Neural progenitor cell (in vitro differentiated cells): Measurements from ENCODE around the gene ZBED1. TPM values are rescaled to one million over a fixed set of nuclear protein-coding genes. Genes with fewer than 3 reads are reported as not detected.

ENCODE experiments used
- DNase-seq: peaks from one replicate; pipeline ENCODE4 v3.0.0-alpha.2; 2016; ENCODE audit warnings: low spot score
- H2AFZ ChIP-seq: fragments of 200-600 bp; sonication (generic); replicated peaks from 2 replicates; pipeline ENCODE4 v1.6.1; 2016; ENCODE audit warnings: antibody characterized with exemption
- H3F3A ChIP-seq: fragments of 200-600 bp; sonication (generic); 2 replicates; pipeline ENCODE4 v1.6.1; 2016; ENCODE audit warnings: antibody characterized with exemption, low read depth
- H3K27ac ChIP-seq: fragments of 200-600 bp; sonication (generic); 2 replicates; pipeline ENCODE4 v1.5.1; 2016; ENCODE audit warnings: mild to moderate bottlenecking
- H3K27me3 ChIP-seq: fragments of 200-600 bp; sonication (generic); 2 replicates; pipeline ENCODE4 v1.6.1; 2016; ENCODE audit warnings: mild to moderate bottlenecking, moderate library complexity
- H3K36me3 ChIP-seq: fragments of 200-600 bp; sonication (generic); 2 replicates; pipeline ENCODE4 v1.5.1; 2016
- H3K4me1 ChIP-seq: fragments of 200-600 bp; sonication (generic); 2 replicates; pipeline ENCODE4 v1.6.1; 2016; ENCODE audit warnings: mixed run types
- H3K4me2 ChIP-seq: fragments of 200-600 bp; sonication (generic); 2 replicates; pipeline ENCODE4 v1.6.1; 2016
- H3K4me3 ChIP-seq: fragments of 200-600 bp; sonication (generic); 2 replicates; pipeline ENCODE4 v1.5.1; 2016
- H3K79me2 ChIP-seq: fragments of 200-600 bp; sonication (generic); 2 replicates; pipeline ENCODE4 v1.6.1; 2016; ENCODE audit warnings: low read depth
- H3K9ac ChIP-seq: fragments of 200-600 bp; sonication (generic); 2 replicates; pipeline ENCODE4 v1.6.1; 2016
- H3K9me3 ChIP-seq: fragments of 200-600 bp; sonication (generic); 2 replicates; pipeline ENCODE4 v1.5.1; 2016; ENCODE audit warnings: low read depth
- H4K20me1 ChIP-seq: fragments of 200-600 bp; sonication (generic); 2 replicates; pipeline ENCODE4 v1.6.1; 2016; ENCODE audit warnings: low read depth
- H3K27ac Mint-ChIP-seq: 3 replicates; pipeline ENCODE4 v1.8.0; 2021; ENCODE audit warnings: mixed read lengths
- H3K27me3 Mint-ChIP-seq: 2 replicates; pipeline ENCODE4 v1.8.0; 2022; ENCODE audit warnings: low read depth, mild to moderate bottlenecking, inconsistent platforms, moderate library complexity, mixed read lengths; ENCODE audit not compliant: insufficient read depth
- H3K36me3 Mint-ChIP-seq: 3 replicates; pipeline ENCODE4 v1.8.0; 2021; ENCODE audit warnings: mixed read lengths
- H3K4me1 Mint-ChIP-seq: 3 replicates; pipeline ENCODE4 v1.8.0; 2021; ENCODE audit warnings: mixed read lengths
- H3K4me3 Mint-ChIP-seq: 3 replicates; pipeline ENCODE4 v1.8.0; 2021; ENCODE audit warnings: mild to moderate bottlenecking, moderate library complexity, mixed read lengths
- H3K9me3 Mint-ChIP-seq: 3 replicates; pipeline ENCODE4 v1.8.0; 2020; ENCODE audit warnings: mixed read lengths
- CTCF ChIP-seq: fragments of 200-600 bp; sonication (generic); IDR thresholded peaks from 2 replicates; pipeline ENCODE4 v1.5.1; 2017; ENCODE audit warnings: antibody characterized with exemption, mild to moderate bottlenecking
- EZH2 ChIP-seq: fragments of 200-600 bp; sonication (generic); IDR thresholded peaks from 2 replicates; pipeline ENCODE4 v1.6.1; 2017; ENCODE audit warnings: antibody characterized with exemption, mild to moderate bottlenecking, moderate library complexity
- EZH2phosphoT487 ChIP-seq: fragments of 200-600 bp; sonication (generic); IDR thresholded peaks from 2 replicates; pipeline ENCODE4 v1.6.1; 2017; ENCODE audit warnings: antibody characterized with exemption
- total RNA-seq: library from RNA; depleted of rRNA; stranded (reverse); fragments of >200 nt; gene quantifications from 2 replicates; pipeline ENCODE4 v1.2.3, GENCODE V29; 2015; ENCODE audit warnings: low replicate concordance

Gene ZBED1
- total RNA-seq, 1 donor from 2014 or later: 36.9 TPM

- H3K27ac Mint-ChIP-seq: peak overlapping the region; percentile 81
- Histone ChIP-seq H3K79me2 (no peaks in the 10 kb centered on the region), H3K9me3 (no peaks in the 10 kb centered on the region), H4K20me1 (no peaks in the 10 kb centered on the region), H3K27ac (peak overlapping the region; percentile 74), H3K4me3 (no peak overlapping the region), H3K4me2 (peak overlapping the region; percentile 35), H3K36me3 (no peaks in the 10 kb centered on the region), H3K27me3 (no peaks in the 10 kb centered on the region), H3K9ac (no peak overlapping the region), H2AFZ (peak overlapping the region; percentile 85), H3F3A (peaks cover 14% of the 10 kb centered on the region), H3K4me1 (peaks cover 14% of the 10 kb centered on the region)
- peaks cover 7% of the 10 kb centered on the region for H3K27me3 Mint-ChIP-seq
- peaks cover 5% of the 10 kb centered on the region for H3K9me3 Mint-ChIP-seq
- peaks cover 27% of the 10 kb centered on the region for H3K4me1 Mint-ChIP-seq
- no peak overlapping the region for H3K4me3 Mint-ChIP-seq
- H3K36me3 Mint-ChIP-seq: peaks cover 2% of the 10 kb centered on the region
- TF ChIP-seq EZH2phosphoT487 (no peak), EZH2 (no peak), CTCF (no peak)
- DNase-seq: no peak
These were observed 12.4 kb upstream of the ZBED1 start for GRCh38 chrX:2513121-2513664.

GRCh38 chrX:2512501-2512900 is 11.7 kb upstream of the ZBED1 start:
- Histone ChIP-seq H3K4me1 (peaks cover 14% of the 10 kb centered on the region), H3K9ac (no peak overlapping the region), H3K27me3 (no peaks in the 10 kb centered on the region), H3K27ac (no peak overlapping the region), H4K20me1 (no peaks in the 10 kb centered on the region), H3K9me3 (no peaks in the 10 kb centered on the region), H3K36me3 (no peaks in the 10 kb centered on the region), H3F3A (peaks cover 14% of the 10 kb centered on the region), H3K4me3 (no peak overlapping the region), H3K79me2 (no peaks in the 10 kb centered on the region), H3K4me2 (no peak overlapping the region), H2AFZ (no peak overlapping the region)
- Mint-ChIP-seq H3K4me3 (no peak overlapping the region), H3K36me3 (peaks cover 2% of the 10 kb centered on the region), H3K9me3 (peaks cover 5% of the 10 kb centered on the region), H3K4me1 (peaks cover 27% of the 10 kb centered on the region), H3K27ac (peak overlapping the region; percentile 81), H3K27me3 (peaks cover 7% of the 10 kb centered on the region)
- no peak for DNase-seq
- TF ChIP-seq EZH2phosphoT487 (no peak), CTCF (no peak), EZH2 (no peak)

GRCh38 chrX:2511326-2511725 is 10.6 kb upstream of the ZBED1 start:
- H3K27ac ChIP-seq: no peak overlapping the region
- H3K27me3 Mint-ChIP-seq: peaks cover 7% of the 10 kb centered on the region
- peak overlapping the region; percentile 18 for H3K27ac Mint-ChIP-seq
- H3K4me1 ChIP-seq: peaks cover 5% of the 10 kb centered on the region
- H3K9me3 Mint-ChIP-seq: peaks cover 5% of the 10 kb centered on the region
- H3K4me3 Mint-ChIP-seq: no peak overlapping the region
- H4K20me1 ChIP-seq: no peaks in the 10 kb centered on the region
- H3K4me1 Mint-ChIP-seq: peaks cover 24% of the 10 kb centered on the region
- no peaks in the 10 kb centered on the region for H3K36me3 ChIP-seq
- H3K27me3 ChIP-seq: no peaks in the 10 kb centered on the region
- no peak overlapping the region for H3K9ac ChIP-seq
- no peak overlapping the region for H3K4me3 ChIP-seq
- H3K79me2 ChIP-seq: no peaks in the 10 kb centered on the region
- no peak overlapping the region for H2AFZ ChIP-seq
- no peak for DNase-seq
- no peak overlapping the region for H3K4me2 ChIP-seq
- TF ChIP-seq EZH2phosphoT487: no peak
- no peak for TF ChIP-seq CTCF
- TF ChIP-seq EZH2: no peak
- H3F3A ChIP-seq: peaks cover 8% of the 10 kb centered on the region
- H3K9me3 ChIP-seq: no peaks in the 10 kb centered on the region
- H3K36me3 Mint-ChIP-seq: peaks cover 2% of the 10 kb centered on the region
